COLO829 (cell line): ENCODE results near the gene FIGN.

Experiments used
- DNase-seq: peaks from one replicate; pipeline ENCODE4 v3.0.0; 2012; ENCODE audit warnings: low spot score

The FIGN gene

GRCh38 chr2:163662141-163662780 is 73.5 kb downstream of the FIGN start:
- DNase-seq = no peak

GRCh38 chr2:163659224-163659623 is 76.6 kb downstream of the FIGN start:
- peak; percentile 16 for DNase-seq

- DNase-seq = no peak
These were observed 77.3 kb downstream of the FIGN start for GRCh38 chr2:163658556-163658955.

GRCh38 chr2:163657281-163657656 is 78.5 kb downstream of the FIGN start:
- DNase-seq = no peak

GRCh38 chr2:163656622-163657280 is 79.1 kb downstream of the FIGN start:
- DNase-seq = no peak

GRCh38 chr2:163655667-163656066 is 80.1 kb downstream of the FIGN start:
- no peak for DNase-seq

GRCh38 chr2:163652751-163653150 is 83.1 kb downstream of the FIGN start:
- no peak for DNase-seq

GRCh38 chr2:163649080-163649479 is 86.7 kb downstream of the FIGN start:
- DNase-seq = no peak

- no peak for DNase-seq
These were observed 88.5 kb downstream of the FIGN start for GRCh38 chr2:163647300-163647699.

- DNase-seq = peak; percentile 26
These were observed 89.1 kb downstream of the FIGN start for GRCh38 chr2:163646687-163647086.

- no peak for DNase-seq
These were observed 91.6 kb downstream of the FIGN start for GRCh38 chr2:163644238-163644637.

GRCh38 chr2:163641986-163642385 is 93.8 kb downstream of the FIGN start:
- DNase-seq = no peak

GRCh38 chr2:163640542-163641193 is 95.1 kb downstream of the FIGN start:
- no peak for DNase-seq

- DNase-seq = no peak
These were observed 97.9 kb downstream of the FIGN start for GRCh38 chr2:163637871-163638270.

- DNase-seq = no peak
These were observed 102.5 kb downstream of the FIGN start for GRCh38 chr2:163633291-163633690.

GRCh38 chr2:163630836-163631235 is 105.0 kb downstream of the FIGN start:
- DNase-seq = no peak

- DNase-seq = no peak
These were observed 109.1 kb downstream of the FIGN start for GRCh38 chr2:163626639-163627109.

GRCh38 chr2:163626208-163626607 is 109.6 kb downstream of the FIGN start:
- DNase-seq = no peak

GRCh38 chr2:163625632-163626031 is 110.2 kb downstream of the FIGN start:
- DNase-seq = no peak

- peak; percentile 4 for DNase-seq
These were observed 114.3 kb downstream of the FIGN start for GRCh38 chr2:163621445-163622004.

- no peak for DNase-seq
These were observed 118.3 kb downstream of the FIGN start for GRCh38 chr2:163617517-163617916.

GRCh38 chr2:163613266-163613731 is 122.5 kb downstream of the FIGN start:
- no peak for DNase-seq

- no peak for DNase-seq
These were observed 123.5 kb downstream of the FIGN start for GRCh38 chr2:163612332-163612731.
